HCT116 (cell line): ENCODE measurements around the gene CEP72. TPM values are rescaled to one million over a fixed set of nuclear protein-coding genes. Genes with fewer than 3 reads are reported as not detected.

Experiments
- ATAC-seq: fragments of 200-7000 bp; cut with Tn5 transposase; 2 replicates; pipeline ENCODE4 v1.9.1; 2020; ENCODE audit warnings: mild to moderate bottlenecking, moderate library complexity
- BruUV-seq: library from RNA; stranded (reverse); fragments of 400-500 nt; replicated peaks from 2 replicates; lab custom pipeline; 2021; lab: Mats Ljungman, UMichigan
- CTCF ChIA-PET: fragments of 300-600 bp; sonication (Branson Sonifier 250); formaldehyde crosslinking; loops from one replicate; lab custom pipeline; 2021; ENCODE audit warnings: antibody characterized with exemption; lab: Charles Lee
- POLR2A ChIA-PET: fragments of 300-600, 350-600 bp; sonication (Branson Sonifier 250); formaldehyde crosslinking; loops from one replicate; lab custom pipeline; 2021; ENCODE audit warnings: antibody characterized with exemption; lab: Charles Lee
- RAD21 ChIA-PET, 2 experiments: fragments of 300-600 bp; sonication (Branson Sonifier 250); formaldehyde crosslinking; loops; one replicate each; lab custom pipeline; 2023; ENCODE audit warnings: low total read pairs in 2 of 2; ENCODE audit not compliant: uncharacterized antibody in 2 of 2, unreplicated experiment in 2 of 2, low non-redundant PET in 1 of 2; lab: Charles Lee
- DNase-seq: peaks from one replicate; pipeline ENCODE4 v3.0.0-alpha.2; 2010; ENCODE audit warnings: low read depth, low spot score
- H2AFZ ChIP-seq: fragments of 200-600 bp; shearing (Covaris generic), sonication (generic); 2 replicates; pipeline ENCODE4 v1.6.1; 2017; ENCODE audit warnings: low read depth, mixed run types, mixed read lengths, antibody characterized with exemption, low read length; ENCODE audit not compliant: poor library complexity, severe bottlenecking
- H3K27ac ChIP-seq: 2 replicates; pipeline ENCODE4 v1.5.1; 2012; ENCODE audit warnings: low read depth, low read length
- H3K27me3 ChIP-seq: fragments of 200-600 bp; sonication (generic); 2 replicates; pipeline ENCODE4 v1.6.1; 2016; ENCODE audit warnings: mixed run types, low read length, mixed read lengths; ENCODE audit not compliant: insufficient read depth
- H3K36me3 ChIP-seq, 2 experiments: fragments of 200-500 bp in 1 of 2; fragments of 200-600 bp in 1 of 2; sonication (Bioruptor generic) in 1 of 2; sonication (generic) in 1 of 2; 2 replicates each; pipeline versions ENCODE4 v1.5.1 to v1.6.1; 2014 to 2016; ENCODE audit warnings: low read length in 2 of 2, inconsistent platforms in 1 of 2, mixed read lengths in 1 of 2, mixed run types in 1 of 2; ENCODE audit not compliant: insufficient read depth in 2 of 2, control insufficient read depth in 1 of 2
- H3K4me1 ChIP-seq, 2 experiments: fragments of 200-600 bp in 1 of 2; sonication (generic) in 1 of 2; 2 replicates each; pipeline versions ENCODE4 v1.5.1 to v1.6.1; 2012 to 2017; ENCODE audit warnings: low read length in 2 of 2, inconsistent platforms in 1 of 2, mild to moderate bottlenecking in 1 of 2, mixed read lengths in 1 of 2, mixed run types in 1 of 2, moderate library complexity in 1 of 2; ENCODE audit not compliant: insufficient read depth in 2 of 2, control insufficient read depth in 1 of 2
- H3K4me2 ChIP-seq: fragments of 200-600 bp; sonication (generic); 2 replicates; pipeline ENCODE4 v1.6.1; 2017; ENCODE audit warnings: mixed run types, low read length, mixed read lengths
- H3K4me3 ChIP-seq, 2 experiments: fragments of 200-600 bp in 1 of 2; sonication (generic) in 1 of 2; replicated peaks in 1 of 2; 2 replicates each; pipeline ENCODE4 v1.5.1; 2011 to 2016; ENCODE audit warnings: low read length in 2 of 2, control low read depth in 1 of 2, low read depth in 1 of 2, mild to moderate bottlenecking in 1 of 2, mixed read lengths in 1 of 2, mixed run types in 1 of 2
- H3K79me2 ChIP-seq: fragments of 200-600 bp; sonication (generic); 2 replicates; pipeline ENCODE4 v1.6.1; 2017; ENCODE audit warnings: mild to moderate bottlenecking, mixed run types, low read length, moderate library complexity, mixed read lengths; ENCODE audit not compliant: insufficient read depth
- H3K9ac ChIP-seq: fragments of 200-600 bp; sonication (generic); 2 replicates; pipeline ENCODE4 v1.6.1; 2016; ENCODE audit warnings: low read length, mixed read lengths
- H3K9me2 ChIP-seq: fragments of 200-600 bp; sonication (generic), shearing (Covaris generic); 2 replicates; pipeline ENCODE4 v1.6.1; 2017; ENCODE audit warnings: mixed run types, mild to moderate bottlenecking, moderate library complexity; ENCODE audit not compliant: insufficient read depth
- H3K9me3 ChIP-seq, 2 experiments: fragments of 200-500 bp in 1 of 2; fragments of 200-600 bp in 1 of 2; sonication (Bioruptor generic) in 1 of 2; sonication (generic) in 1 of 2; 2 replicates each; pipeline ENCODE4 v1.6.1; 2014 to 2017; ENCODE audit warnings: low read length in 2 of 2, mixed read lengths in 2 of 2, inconsistent platforms in 1 of 2, low read depth in 1 of 2, mild to moderate bottlenecking in 1 of 2, mixed run types in 1 of 2, moderate library complexity in 1 of 2; ENCODE audit not compliant: control insufficient read depth in 1 of 2, insufficient read depth in 1 of 2
- H4K20me1 ChIP-seq: fragments of 200-600 bp; sonication (generic), shearing (Covaris generic); 2 replicates; pipeline ENCODE4 v1.6.1; 2017; ENCODE audit warnings: mixed run types, mild to moderate bottlenecking, moderate library complexity; ENCODE audit not compliant: insufficient read depth
- ATF3 ChIP-seq: IDR thresholded peaks from 2 replicates; pipeline ENCODE4 v1.6.1; 2012
- CEBPB ChIP-seq: IDR thresholded peaks from 2 replicates; pipeline ENCODE4 v1.6.1; 2012; ENCODE audit warnings: low read depth
- CTCF ChIP-seq, 3 experiments: fragments of 200-600 bp in 1 of 3; sonication (generic) in 1 of 3; IDR thresholded peaks in 2 of 3; conservative IDR thresholded peaks in 1 of 3; 2 replicates each; pipeline ENCODE4 v1.5.1; 2012 to 2017; ENCODE audit warnings: low read depth in 2 of 3, low read length in 2 of 3, antibody characterized with exemption in 1 of 3, borderline replicate concordance in 1 of 3, control low read depth in 1 of 3, mild to moderate bottlenecking in 1 of 3, mixed read lengths in 1 of 3, mixed run types in 1 of 3, moderate library complexity in 1 of 3; ENCODE audit not compliant: insufficient read depth in 1 of 3
- EGR1 ChIP-seq: IDR thresholded peaks from 2 replicates; pipeline ENCODE4 v1.6.1; 2012; ENCODE audit warnings: low read depth
- ELF1 ChIP-seq: IDR thresholded peaks from 2 replicates; pipeline ENCODE4 v1.6.1; 2012; ENCODE audit warnings: low read depth, borderline replicate concordance
- EZH2 ChIP-seq: fragments of 200-600 bp; sonication (generic); IDR thresholded peaks from 2 replicates; pipeline ENCODE4 v1.6.1; 2017; ENCODE audit warnings: antibody characterized with exemption, mixed run types
- EZH2phosphoT487 ChIP-seq: fragments of 200-600 bp; IDR thresholded peaks from 2 replicates; pipeline ENCODE4 v1.6.1; 2018; ENCODE audit warnings: antibody characterized with exemption, borderline replicate concordance
- FOSL1 ChIP-seq: IDR thresholded peaks from 2 replicates; pipeline ENCODE4 v1.6.1; 2012; ENCODE audit warnings: low read depth
- JUND ChIP-seq: IDR thresholded peaks from 2 replicates; pipeline ENCODE4 v1.6.1; 2012
- MAX ChIP-seq: IDR thresholded peaks from 2 replicates; pipeline ENCODE4 v1.6.1; 2012
- POLR2A ChIP-seq: IDR thresholded peaks from 2 replicates; pipeline ENCODE4 v1.7.0; 2011; ENCODE audit warnings: borderline replicate concordance; ENCODE audit not compliant: insufficient read depth, insufficient read length; ENCODE audit errors: extremely low read depth
- POLR2AphosphoS5 ChIP-seq: IDR thresholded peaks from 2 replicates; pipeline ENCODE4 v1.6.1; 2011; ENCODE audit warnings: mild to moderate bottlenecking, low read depth, low read length, moderate library complexity
- RAD21 ChIP-seq: IDR thresholded peaks from 2 replicates; pipeline ENCODE4 v1.6.1; 2012; ENCODE audit warnings: low read depth, mild to moderate bottlenecking
- REST ChIP-seq: IDR thresholded peaks from 2 replicates; pipeline ENCODE4 v1.6.1; 2012; ENCODE audit warnings: low read depth
- SIN3A ChIP-seq: IDR thresholded peaks from 2 replicates; pipeline ENCODE4 v1.6.1; 2012; ENCODE audit warnings: low read depth
- SP1 ChIP-seq: IDR thresholded peaks from 2 replicates; pipeline ENCODE4 v1.6.1; 2012; ENCODE audit warnings: low read depth
- SRF ChIP-seq: IDR thresholded peaks from 2 replicates; pipeline ENCODE4 v1.6.1; 2012; ENCODE audit warnings: low read depth
- YY1 ChIP-seq: IDR thresholded peaks from 2 replicates; pipeline ENCODE4 v1.6.1; 2011; ENCODE audit warnings: low read length, low read depth, moderate library complexity, mild to moderate bottlenecking; ENCODE audit not compliant: insufficient replicate concordance; ENCODE audit errors: extremely low read depth
- ZNF274 ChIP-seq: fragments of 200-500 bp; sonication (Bioruptor generic); IDR thresholded peaks from 2 replicates; pipeline ENCODE4 v1.6.1; 2014; ENCODE audit warnings: mild to moderate bottlenecking, low read depth, low read length, inconsistent platforms
- intact Hi-C: fragments of 100-400 bp; cut with micrococcal nuclease; formaldehyde crosslinking; loops from 2 replicates; pipeline ENCODE4 v1.10.0; 2022
- total RNA-seq: library from RNA; stranded (reverse); gene quantifications from one replicate; pipeline ENCODE4 v1.2.1, GENCODE V29; 2021; ENCODE audit not compliant: unreplicated experiment

CEP72 gene
- total RNA-seq, 1 experiment from 2014 or later = 25.6 TPM

- intact Hi-C loops = loop anchor here (10.0 kb wide), 1 partner anchor 490 kb away; no protein-coding TSS in a partner anchor
- H3K4me2 ChIP-seq = no peak overlapping the region
- CTCF ChIA-PET = no interaction called here
- H3K79me2 ChIP-seq = no peaks in the 10 kb centered on the region
- no peaks in the 10 kb centered on the region for H4K20me1 ChIP-seq
- H3K27me3 ChIP-seq = no peaks in the 10 kb centered on the region
- no peak overlapping the region for H3K4me3 ChIP-seq
- H3K9me3 ChIP-seq = no peaks in the 10 kb centered on the region
- peaks cover 0 to 23% of the 10 kb centered on the region in 2 experiments; a peak in 2 of 4 replicates for H3K4me1 ChIP-seq
- H3K9ac ChIP-seq = no peak overlapping the region
- RAD21 ChIA-PET = no interaction called here
- TF ChIP-seq ELF1 (no peak), REST (no peak), SIN3A (no peak), ATF3 (no peak), EGR1 (no peak), SRF (no peak), MAX (no peak), SP1 (no peak), ZNF274 (no peak), CTCF (IDR thresholded peaks at IDR 0.05 in 2 of 3, conservative IDR thresholded peaks at IDR 0.05 in 1 of 3; ENCODE audit: borderline replicate concordance in 1 of 3, insufficient read depth in 1 of 3, low read depth in 2 of 3, low read length in 2 of 3) (no peak), FOSL1 (no peak), POLR2AphosphoS5 (no peak), CEBPB (no peak), EZH2phosphoT487 (no peak), POLR2A (no peak), YY1 (no peak), RAD21 (no peak), EZH2 (no peak), JUND (no peak)
- DNase-seq = no peak
- ATAC-seq = no peak
- no peaks in the 10 kb centered on the region for H3K9me2 ChIP-seq
- BruUV-seq = no TSS peak
- H3K36me3 ChIP-seq = no peaks in the 10 kb centered on the region
- H3K27ac ChIP-seq = no peak overlapping the region
- H2AFZ ChIP-seq = no peak overlapping the region
- POLR2A ChIA-PET = no interaction called here
Observed at GRCh38 chr5:674630-675011, 62.5 kb downstream of the CEP72 start.
